SK-N-SH treated with all-trans-retinoic acid at 6 μM for 48 hours (cell line): ENCODE results near the gene P2RX4.
"Not testable (repeated sequence)": the region's sequence is repeated elsewhere in the genome, so short reads cannot be mapped to it uniquely, and the experiment has no call there.

Experiments used
- ATAC-seq: fragments of 200-7000 bp; cut with Tn5 transposase; 3 replicates; pipeline ENCODE4 v1.9.1; 2020; ENCODE audit warnings: mild to moderate bottlenecking, moderate library complexity
- ARNTL ChIP-seq: fragments of 450-650 bp; formaldehyde crosslinking; IDR thresholded peaks from 2 replicates; pipeline ENCODE4 v1.5.0; 2020; ENCODE audit warnings: low read depth, mild to moderate bottlenecking, moderate library complexity, borderline replicate concordance
- CSDC2 ChIP-seq: fragments of 250-450 bp; sonication (Bioruptor Pico); IDR thresholded peaks from 2 replicates; pipeline ENCODE4 v1.5.0; 2020; ENCODE audit warnings: mild to moderate bottlenecking, moderate library complexity
- ESRRG ChIP-seq: fragments of 250-450 bp; sonication (Bioruptor Pico); IDR thresholded peaks from 2 replicates; pipeline ENCODE4 v1.6.1; 2021; ENCODE audit warnings: mild to moderate bottlenecking
- GLIS3 ChIP-seq: fragments of 250-450 bp; sonication (Bioruptor Pico); IDR thresholded peaks from 2 replicates; pipeline ENCODE4 v1.5.0; 2020; ENCODE audit warnings: mild to moderate bottlenecking, moderate library complexity
- OSR1 ChIP-seq: fragments of 250-450 bp; sonication (Bioruptor Pico); IDR thresholded peaks from 2 replicates; pipeline ENCODE4 v1.8.0; 2022; ENCODE audit warnings: moderate library complexity, mild to moderate bottlenecking, inconsistent platforms
- PPARA ChIP-seq: fragments of 250-450 bp; sonication (Bioruptor Pico); IDR thresholded peaks from 2 replicates; pipeline ENCODE4 v1.5.0; 2020; ENCODE audit warnings: mild to moderate bottlenecking, borderline replicate concordance
- RARB ChIP-seq: fragments of 250-450 bp; sonication (Bioruptor Pico); IDR thresholded peaks from 2 replicates; pipeline ENCODE4 v1.8.0; 2021; ENCODE audit warnings: mild to moderate bottlenecking, moderate library complexity
- SNAI2 ChIP-seq: fragments of 250-450 bp; sonication (Bioruptor Pico); IDR thresholded peaks from 2 replicates; pipeline ENCODE4 v1.5.0; 2020; ENCODE audit warnings: mild to moderate bottlenecking, moderate library complexity
- TCF4 ChIP-seq: fragments of 250-450 bp; sonication (Bioruptor Pico); IDR thresholded peaks from 2 replicates; pipeline ENCODE4 v1.8.0; 2021; ENCODE audit warnings: mild to moderate bottlenecking, moderate library complexity, borderline replicate concordance
- TOX ChIP-seq: fragments of 250-450 bp; sonication (Bioruptor Pico); IDR thresholded peaks from 2 replicates; pipeline ENCODE4 v1.8.0; 2021; ENCODE audit warnings: mild to moderate bottlenecking, moderate library complexity, borderline replicate concordance
- ZC3H10 ChIP-seq: fragments of 250-450 bp; sonication (Bioruptor Pico); IDR thresholded peaks from 2 replicates; pipeline ENCODE4 v1.5.1; 2021; ENCODE audit warnings: mild to moderate bottlenecking, moderate library complexity
- ZFP3 ChIP-seq: fragments of 250-450 bp; sonication (Bioruptor Pico); IDR thresholded peaks from 2 replicates; pipeline ENCODE4 v1.5.0; 2020; ENCODE audit warnings: mild to moderate bottlenecking, moderate library complexity
- ZFP30 ChIP-seq: fragments of 450-650 bp; formaldehyde crosslinking; IDR thresholded peaks from 2 replicates; pipeline ENCODE4 v1.5.0; 2022; ENCODE audit warnings: mild to moderate bottlenecking, moderate library complexity
- ZNF565 ChIP-seq: fragments of 450-650 bp; formaldehyde crosslinking; conservative IDR thresholded peaks from 2 replicates; pipeline ENCODE4 v1.5.0; 2020; ENCODE audit warnings: low read depth, mild to moderate bottlenecking, moderate library complexity
- TF ChIP-seq, protein P1 (sequence below): fragments of 250-450 bp; sonication (Bioruptor Pico); IDR thresholded peaks from 2 replicates; pipeline ENCODE4 v1.5.0; 2020; ENCODE audit warnings: mild to moderate bottlenecking, moderate library complexity
- TF ChIP-seq, protein P2 (sequence below): fragments of 250-450 bp; sonication (Bioruptor Pico); IDR thresholded peaks from 2 replicates; pipeline ENCODE4 v1.5.1; 2021; ENCODE audit warnings: mild to moderate bottlenecking, moderate library complexity
- TF ChIP-seq, protein P3 (sequence below): fragments of 250-450 bp; sonication (Bioruptor Pico); IDR thresholded peaks from 2 replicates; pipeline ENCODE4 v1.8.0; 2021; ENCODE audit warnings: low read depth, mild to moderate bottlenecking, moderate library complexity, borderline replicate concordance
- TF ChIP-seq, protein P4 (sequence below): fragments of 250-450 bp; sonication (Bioruptor Pico); IDR thresholded peaks from 2 replicates; pipeline ENCODE4 v1.5.1; 2020; ENCODE audit warnings: low read depth, mild to moderate bottlenecking, moderate library complexity
- TF ChIP-seq, protein P5 (sequence below): fragments of 250-450 bp; sonication (Bioruptor Pico); IDR thresholded peaks from 2 replicates; pipeline ENCODE4 v1.8.0; 2020; ENCODE audit warnings: mild to moderate bottlenecking, moderate library complexity, borderline replicate concordance

Gene P2RX4

DNA sequence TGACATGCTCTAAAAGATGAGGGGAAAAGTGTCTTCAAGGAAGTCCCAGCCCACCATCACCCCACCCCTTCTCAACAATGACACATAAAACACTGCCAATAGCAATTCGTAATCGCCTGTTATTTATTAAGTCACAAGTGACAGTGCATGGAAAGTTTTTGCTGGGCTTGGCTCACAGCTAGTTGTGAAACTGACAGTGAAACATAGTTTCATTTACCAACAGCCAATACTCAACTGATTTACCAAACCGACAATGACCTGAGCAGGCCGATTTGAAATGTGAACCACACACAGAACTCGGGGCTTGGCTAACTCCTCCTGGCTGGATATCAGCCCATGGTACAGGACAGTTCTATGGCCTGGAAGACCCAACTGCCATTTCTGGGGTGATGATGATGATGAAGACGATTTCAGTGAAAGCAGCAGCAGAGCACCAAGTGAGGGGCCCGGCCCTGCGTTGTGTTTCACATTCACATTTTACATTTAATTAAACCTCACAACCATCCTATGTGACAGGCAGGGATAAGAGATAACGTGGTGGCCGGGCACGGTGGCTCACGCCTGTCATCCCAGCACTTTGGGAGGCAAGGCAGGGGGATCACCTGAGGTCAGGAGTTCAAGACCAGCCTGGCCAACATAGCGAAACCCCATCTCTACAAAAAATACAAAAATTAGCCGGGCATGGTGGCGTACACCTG is 43.9 kb downstream of the P2RX4 start:
- no peak for TF ChIP-seq ZFP30 (CRISPR knock-in tag)
- TF ChIP-seq TOX (CRISPR knock-in tag): no peak
- no peak for TF ChIP-seq ESRRG (CRISPR knock-in tag)
- TF ChIP-seq, protein P1, sequence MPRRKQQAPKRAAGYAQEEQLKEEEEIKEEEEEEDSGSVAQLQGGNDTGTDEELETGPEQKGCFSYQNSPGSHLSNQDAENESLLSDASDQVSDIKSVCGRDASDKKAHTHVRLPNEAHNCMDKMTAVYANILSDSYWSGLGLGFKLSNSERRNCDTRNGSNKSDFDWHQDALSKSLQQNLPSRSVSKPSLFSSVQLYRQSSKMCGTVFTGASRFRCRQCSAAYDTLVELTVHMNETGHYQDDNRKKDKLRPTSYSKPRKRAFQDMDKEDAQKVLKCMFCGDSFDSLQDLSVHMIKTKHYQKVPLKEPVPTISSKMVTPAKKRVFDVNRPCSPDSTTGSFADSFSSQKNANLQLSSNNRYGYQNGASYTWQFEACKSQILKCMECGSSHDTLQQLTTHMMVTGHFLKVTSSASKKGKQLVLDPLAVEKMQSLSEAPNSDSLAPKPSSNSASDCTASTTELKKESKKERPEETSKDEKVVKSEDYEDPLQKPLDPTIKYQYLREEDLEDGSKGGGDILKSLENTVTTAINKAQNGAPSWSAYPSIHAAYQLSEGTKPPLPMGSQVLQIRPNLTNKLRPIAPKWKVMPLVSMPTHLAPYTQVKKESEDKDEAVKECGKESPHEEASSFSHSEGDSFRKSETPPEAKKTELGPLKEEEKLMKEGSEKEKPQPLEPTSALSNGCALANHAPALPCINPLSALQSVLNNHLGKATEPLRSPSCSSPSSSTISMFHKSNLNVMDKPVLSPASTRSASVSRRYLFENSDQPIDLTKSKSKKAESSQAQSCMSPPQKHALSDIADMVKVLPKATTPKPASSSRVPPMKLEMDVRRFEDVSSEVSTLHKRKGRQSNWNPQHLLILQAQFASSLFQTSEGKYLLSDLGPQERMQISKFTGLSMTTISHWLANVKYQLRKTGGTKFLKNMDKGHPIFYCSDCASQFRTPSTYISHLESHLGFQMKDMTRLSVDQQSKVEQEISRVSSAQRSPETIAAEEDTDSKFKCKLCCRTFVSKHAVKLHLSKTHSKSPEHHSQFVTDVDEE (CRISPR knock-in tag): no peak
- TF ChIP-seq, protein P2, sequence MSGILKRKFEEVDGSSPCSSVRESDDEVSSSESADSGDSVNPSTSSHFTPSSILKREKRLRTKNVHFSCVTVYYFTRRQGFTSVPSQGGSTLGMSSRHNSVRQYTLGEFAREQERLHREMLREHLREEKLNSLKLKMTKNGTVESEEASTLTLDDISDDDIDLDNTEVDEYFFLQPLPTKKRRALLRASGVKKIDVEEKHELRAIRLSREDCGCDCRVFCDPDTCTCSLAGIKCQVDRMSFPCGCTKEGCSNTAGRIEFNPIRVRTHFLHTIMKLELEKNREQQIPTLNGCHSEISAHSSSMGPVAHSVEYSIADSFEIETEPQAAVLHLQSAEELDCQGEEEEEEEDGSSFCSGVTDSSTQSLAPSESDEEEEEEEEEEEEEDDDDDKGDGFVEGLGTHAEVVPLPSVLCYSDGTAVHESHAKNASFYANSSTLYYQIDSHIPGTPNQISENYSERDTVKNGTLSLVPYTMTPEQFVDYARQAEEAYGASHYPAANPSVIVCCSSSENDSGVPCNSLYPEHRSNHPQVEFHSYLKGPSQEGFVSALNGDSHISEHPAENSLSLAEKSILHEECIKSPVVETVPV (CRISPR knock-in tag): no peak
- TF ChIP-seq RARB: no peak
- TF ChIP-seq OSR1 (CRISPR knock-in tag): no peak
- no peak for TF ChIP-seq ZNF565 (CRISPR knock-in tag)
- TF ChIP-seq SNAI2 (CRISPR knock-in tag): no peak
- TF ChIP-seq, protein P3, sequence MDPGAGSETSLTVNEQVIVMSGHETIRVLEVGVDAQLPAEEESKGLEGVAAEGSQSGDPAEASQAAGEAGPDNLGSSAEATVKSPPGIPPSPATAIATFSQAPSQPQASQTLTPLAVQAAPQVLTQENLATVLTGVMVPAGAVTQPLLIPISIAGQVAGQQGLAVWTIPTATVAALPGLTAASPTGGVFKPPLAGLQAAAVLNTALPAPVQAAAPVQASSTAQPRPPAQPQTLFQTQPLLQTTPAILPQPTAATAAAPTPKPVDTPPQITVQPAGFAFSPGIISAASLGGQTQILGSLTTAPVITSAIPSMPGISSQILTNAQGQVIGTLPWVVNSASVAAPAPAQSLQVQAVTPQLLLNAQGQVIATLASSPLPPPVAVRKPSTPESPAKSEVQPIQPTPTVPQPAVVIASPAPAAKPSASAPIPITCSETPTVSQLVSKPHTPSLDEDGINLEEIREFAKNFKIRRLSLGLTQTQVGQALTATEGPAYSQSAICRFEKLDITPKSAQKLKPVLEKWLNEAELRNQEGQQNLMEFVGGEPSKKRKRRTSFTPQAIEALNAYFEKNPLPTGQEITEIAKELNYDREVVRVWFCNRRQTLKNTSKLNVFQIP (CRISPR knock-in tag): no peak
- ATAC-seq: no peak

DNA sequence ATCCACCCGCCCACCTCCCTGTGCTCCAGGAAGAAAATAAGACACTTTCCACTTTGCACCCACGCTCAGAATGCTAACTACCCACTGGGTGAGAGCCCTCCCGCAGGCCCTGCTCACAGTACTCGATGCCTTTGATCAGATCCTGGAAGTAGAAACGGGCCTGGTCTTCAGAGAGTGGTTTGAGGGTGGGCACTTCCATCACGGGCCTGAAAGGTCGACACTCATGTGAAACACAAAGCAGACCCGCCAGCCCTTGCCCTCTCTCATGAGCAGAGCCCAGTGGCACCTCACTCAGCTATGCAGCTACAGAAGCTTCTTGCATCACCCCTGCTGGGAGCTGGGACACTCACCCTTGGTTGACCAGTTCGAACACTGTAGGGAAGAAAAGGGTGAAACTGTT is 45.5 kb downstream of the P2RX4 start:
- TF ChIP-seq ZNF565 (CRISPR knock-in tag): no peak
- TF ChIP-seq, protein P3 (CRISPR knock-in tag): no peak
- TF ChIP-seq RARB: no peak
- no peak for TF ChIP-seq ARNTL (CRISPR knock-in tag)
- TF ChIP-seq TOX (CRISPR knock-in tag): no peak
- no peak for TF ChIP-seq TCF4 (CRISPR knock-in tag)
- TF ChIP-seq, protein P4, sequence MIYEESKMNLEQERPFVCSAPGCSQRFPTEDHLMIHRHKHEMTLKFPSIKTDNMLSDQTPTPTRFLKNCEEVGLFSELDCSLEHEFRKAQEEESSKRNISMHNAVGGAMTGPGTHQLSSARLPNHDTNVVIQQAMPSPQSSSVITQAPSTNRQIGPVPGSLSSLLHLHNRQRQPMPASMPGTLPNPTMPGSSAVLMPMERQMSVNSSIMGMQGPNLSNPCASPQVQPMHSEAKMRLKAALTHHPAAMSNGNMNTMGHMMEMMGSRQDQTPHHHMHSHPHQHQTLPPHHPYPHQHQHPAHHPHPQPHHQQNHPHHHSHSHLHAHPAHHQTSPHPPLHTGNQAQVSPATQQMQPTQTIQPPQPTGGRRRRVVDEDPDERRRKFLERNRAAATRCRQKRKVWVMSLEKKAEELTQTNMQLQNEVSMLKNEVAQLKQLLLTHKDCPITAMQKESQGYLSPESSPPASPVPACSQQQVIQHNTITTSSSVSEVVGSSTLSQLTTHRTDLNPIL (CRISPR knock-in tag): no peak
- TF ChIP-seq ZFP3: no peak
- TF ChIP-seq, protein P5, sequence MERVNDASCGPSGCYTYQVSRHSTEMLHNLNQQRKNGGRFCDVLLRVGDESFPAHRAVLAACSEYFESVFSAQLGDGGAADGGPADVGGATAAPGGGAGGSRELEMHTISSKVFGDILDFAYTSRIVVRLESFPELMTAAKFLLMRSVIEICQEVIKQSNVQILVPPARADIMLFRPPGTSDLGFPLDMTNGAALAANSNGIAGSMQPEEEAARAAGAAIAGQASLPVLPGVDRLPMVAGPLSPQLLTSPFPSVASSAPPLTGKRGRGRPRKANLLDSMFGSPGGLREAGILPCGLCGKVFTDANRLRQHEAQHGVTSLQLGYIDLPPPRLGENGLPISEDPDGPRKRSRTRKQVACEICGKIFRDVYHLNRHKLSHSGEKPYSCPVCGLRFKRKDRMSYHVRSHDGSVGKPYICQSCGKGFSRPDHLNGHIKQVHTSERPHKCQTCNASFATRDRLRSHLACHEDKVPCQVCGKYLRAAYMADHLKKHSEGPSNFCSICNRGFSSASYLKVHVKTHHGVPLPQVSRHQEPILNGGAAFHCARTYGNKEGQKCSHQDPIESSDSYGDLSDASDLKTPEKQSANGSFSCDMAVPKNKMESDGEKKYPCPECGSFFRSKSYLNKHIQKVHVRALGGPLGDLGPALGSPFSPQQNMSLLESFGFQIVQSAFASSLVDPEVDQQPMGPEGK: no peak
- TF ChIP-seq CSDC2 (CRISPR knock-in tag): no peak
- TF ChIP-seq ZC3H10 (CRISPR knock-in tag): no peak
- TF ChIP-seq PPARA (CRISPR knock-in tag): no peak
- no peak for TF ChIP-seq ESRRG (CRISPR knock-in tag)
- no peak for TF ChIP-seq OSR1 (CRISPR knock-in tag)
- TF ChIP-seq ZFP30 (CRISPR knock-in tag): no peak
- TF ChIP-seq GLIS3 (CRISPR knock-in tag): no peak
- ATAC-seq: peak; percentile 63

DNA sequence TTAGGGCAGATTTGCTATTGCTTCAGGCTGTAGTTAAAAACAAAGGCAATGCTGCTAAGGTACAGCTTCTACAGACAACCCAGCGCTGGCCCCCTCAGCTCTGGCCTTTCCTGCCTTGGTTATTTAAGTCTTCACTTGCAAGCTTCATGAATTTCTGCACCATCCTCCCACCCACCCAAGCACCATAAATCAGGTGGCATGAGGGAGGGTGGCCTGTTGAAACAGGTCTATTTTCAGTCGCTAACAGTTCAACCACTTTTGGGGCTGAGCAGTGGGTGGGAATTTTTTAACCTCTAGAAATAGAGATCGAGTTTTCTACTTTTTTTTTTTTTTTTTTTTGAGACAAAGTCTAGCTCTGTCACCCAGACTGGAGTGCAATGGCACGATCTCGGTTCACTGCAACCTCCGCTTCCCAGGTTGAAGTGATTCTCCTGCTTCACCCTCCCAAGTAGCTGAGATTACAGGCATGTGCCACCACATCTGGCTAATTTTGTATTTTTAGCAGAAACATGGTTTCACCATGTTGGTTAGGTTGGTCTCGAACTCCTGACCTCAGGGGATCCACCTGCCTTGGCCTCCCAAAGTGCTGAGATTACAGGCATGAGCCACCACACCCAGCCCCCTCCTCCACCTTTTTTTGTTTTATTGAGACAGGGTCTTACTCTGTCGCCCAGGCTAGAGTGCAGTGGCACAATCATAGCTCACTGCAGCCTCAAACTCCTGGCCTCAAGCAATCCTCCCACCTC is 47.9 kb downstream of the P2RX4 start:
- not testable (repeated sequence) for ATAC-seq
